NB4 (cell line): ENCODE results near the gene FMN1.

Experiments used
- DNase-seq: peaks from one replicate; pipeline ENCODE4 v3.0.0; 2010; ENCODE audit warnings: low read depth
- H3K4me3 ChIP-seq: one replicate; pipeline ENCODE4 v1.5.1; 2011; ENCODE audit warnings: mild to moderate bottlenecking, low read depth, low read length, moderate library complexity
- MYC ChIP-seq: IDR thresholded peaks from 2 replicates; pipeline ENCODE4 v1.6.1; 2011; ENCODE audit warnings: low read depth, low read length
- POLR2A ChIP-seq: IDR thresholded peaks from 2 replicates; pipeline ENCODE4 v1.6.1; 2011; ENCODE audit warnings: mild to moderate bottlenecking; ENCODE audit not compliant: insufficient read length; ENCODE audit errors: extremely low read depth
- TF ChIP-seq, protein P1 (sequence below): IDR thresholded peaks from one replicate; pipeline ENCODE4 v1.5.1; 2012; ENCODE audit warnings: low read depth, low read length
- TF ChIP-seq, protein P2 (sequence below): IDR thresholded peaks from 2 replicates; pipeline ENCODE4 v1.6.1; 2011; ENCODE audit warnings: low read depth, low read length

The FMN1 gene

DNA sequence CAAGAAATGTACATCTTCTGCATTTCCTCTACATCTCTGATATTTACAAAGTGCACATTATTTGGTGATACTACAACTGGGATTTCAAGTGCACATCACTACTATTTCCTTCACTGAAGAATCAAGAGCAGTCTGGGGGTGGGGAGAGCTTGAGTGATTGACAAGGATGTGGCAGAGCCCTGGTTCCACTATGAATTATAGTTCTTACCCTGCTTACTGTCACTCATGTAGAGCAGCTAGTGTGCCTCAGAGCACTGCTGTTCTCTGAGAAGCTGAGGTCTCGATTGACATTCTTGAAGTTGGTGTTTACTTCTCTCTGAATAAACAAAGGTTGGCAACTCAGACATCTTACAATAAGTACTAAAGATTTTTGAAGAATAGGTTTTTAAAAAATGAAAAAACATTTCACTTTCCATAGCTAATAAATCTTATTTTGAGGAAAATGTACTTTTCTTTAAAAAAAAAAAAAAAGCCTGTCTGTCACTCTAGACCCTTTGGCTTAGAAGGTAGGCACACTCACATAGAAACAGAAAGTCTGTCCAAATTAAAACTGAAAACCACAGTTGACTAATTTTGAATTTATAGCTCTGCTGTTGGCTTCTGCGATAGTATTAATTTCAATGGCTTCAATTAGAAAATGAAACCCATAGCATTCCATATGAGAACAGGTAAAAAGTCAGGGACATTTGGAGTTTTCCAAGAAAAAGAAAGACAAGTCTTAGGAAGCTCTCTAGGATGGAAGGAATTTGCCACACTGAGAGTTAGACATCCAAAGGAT is 471.2 kb downstream of the FMN1 start:
- no peak for DNase-seq
- no peak overlapping the region for H3K4me3 ChIP-seq
- no peak for TF ChIP-seq POLR2A
- TF ChIP-seq, protein P1, sequence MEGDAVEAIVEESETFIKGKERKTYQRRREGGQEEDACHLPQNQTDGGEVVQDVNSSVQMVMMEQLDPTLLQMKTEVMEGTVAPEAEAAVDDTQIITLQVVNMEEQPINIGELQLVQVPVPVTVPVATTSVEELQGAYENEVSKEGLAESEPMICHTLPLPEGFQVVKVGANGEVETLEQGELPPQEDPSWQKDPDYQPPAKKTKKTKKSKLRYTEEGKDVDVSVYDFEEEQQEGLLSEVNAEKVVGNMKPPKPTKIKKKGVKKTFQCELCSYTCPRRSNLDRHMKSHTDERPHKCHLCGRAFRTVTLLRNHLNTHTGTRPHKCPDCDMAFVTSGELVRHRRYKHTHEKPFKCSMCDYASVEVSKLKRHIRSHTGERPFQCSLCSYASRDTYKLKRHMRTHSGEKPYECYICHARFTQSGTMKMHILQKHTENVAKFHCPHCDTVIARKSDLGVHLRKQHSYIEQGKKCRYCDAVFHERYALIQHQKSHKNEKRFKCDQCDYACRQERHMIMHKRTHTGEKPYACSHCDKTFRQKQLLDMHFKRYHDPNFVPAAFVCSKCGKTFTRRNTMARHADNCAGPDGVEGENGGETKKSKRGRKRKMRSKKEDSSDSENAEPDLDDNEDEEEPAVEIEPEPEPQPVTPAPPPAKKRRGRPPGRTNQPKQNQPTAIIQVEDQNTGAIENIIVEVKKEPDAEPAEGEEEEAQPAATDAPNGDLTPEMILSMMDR: no peak
- TF ChIP-seq, protein P2, sequence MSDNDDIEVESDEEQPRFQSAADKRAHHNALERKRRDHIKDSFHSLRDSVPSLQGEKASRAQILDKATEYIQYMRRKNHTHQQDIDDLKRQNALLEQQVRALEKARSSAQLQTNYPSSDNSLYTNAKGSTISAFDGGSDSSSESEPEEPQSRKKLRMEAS: no peak

DNA sequence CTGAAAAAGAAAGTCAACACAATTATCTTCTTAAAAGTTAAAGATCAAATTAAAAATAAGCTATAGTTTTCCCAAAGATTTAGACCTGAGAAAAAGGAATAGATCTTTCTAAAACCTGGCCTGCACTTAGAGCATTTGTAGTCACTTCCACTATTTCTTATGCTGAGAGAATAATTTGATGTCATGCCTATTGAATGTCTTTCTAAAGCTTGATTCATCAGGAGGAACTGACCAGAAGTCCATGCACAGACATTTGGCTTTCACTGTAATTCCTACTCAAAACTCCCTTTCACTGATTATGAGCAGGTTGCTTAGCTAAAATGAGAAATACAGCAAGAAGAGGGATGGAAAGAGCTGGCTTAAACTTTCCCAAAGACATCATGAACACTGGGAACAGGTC is 472.4 kb downstream of the FMN1 start:
- H3K4me3 ChIP-seq: no peak overlapping the region
- no peak for TF ChIP-seq MYC
- TF ChIP-seq, protein P2: no peak
- TF ChIP-seq POLR2A: no peak
- TF ChIP-seq, protein P1: no peak
- no peak for DNase-seq

DNA sequence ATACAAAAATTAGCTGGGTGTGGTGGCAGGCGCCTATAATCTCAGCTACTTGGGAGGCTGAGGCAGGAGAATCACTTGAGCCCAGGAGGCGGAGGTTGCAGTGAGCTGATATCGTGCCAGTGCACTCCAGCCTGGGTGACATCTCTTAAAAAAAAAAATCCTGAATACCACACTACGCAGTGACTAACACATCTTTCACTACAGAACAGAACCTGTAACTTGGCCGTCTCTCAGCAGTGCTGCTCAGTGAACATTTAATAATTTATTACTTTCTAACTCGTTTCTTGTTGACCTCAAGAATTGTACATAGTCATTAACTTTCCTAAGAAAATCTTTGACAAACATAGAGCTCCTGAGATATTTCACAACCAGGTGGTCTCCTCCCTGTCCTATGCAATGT is 472.9 kb downstream of the FMN1 start:
- no peak overlapping the region for H3K4me3 ChIP-seq
- no peak for TF ChIP-seq POLR2A
- TF ChIP-seq, protein P2: no peak
- TF ChIP-seq MYC: no peak
- no peak for DNase-seq

DNA sequence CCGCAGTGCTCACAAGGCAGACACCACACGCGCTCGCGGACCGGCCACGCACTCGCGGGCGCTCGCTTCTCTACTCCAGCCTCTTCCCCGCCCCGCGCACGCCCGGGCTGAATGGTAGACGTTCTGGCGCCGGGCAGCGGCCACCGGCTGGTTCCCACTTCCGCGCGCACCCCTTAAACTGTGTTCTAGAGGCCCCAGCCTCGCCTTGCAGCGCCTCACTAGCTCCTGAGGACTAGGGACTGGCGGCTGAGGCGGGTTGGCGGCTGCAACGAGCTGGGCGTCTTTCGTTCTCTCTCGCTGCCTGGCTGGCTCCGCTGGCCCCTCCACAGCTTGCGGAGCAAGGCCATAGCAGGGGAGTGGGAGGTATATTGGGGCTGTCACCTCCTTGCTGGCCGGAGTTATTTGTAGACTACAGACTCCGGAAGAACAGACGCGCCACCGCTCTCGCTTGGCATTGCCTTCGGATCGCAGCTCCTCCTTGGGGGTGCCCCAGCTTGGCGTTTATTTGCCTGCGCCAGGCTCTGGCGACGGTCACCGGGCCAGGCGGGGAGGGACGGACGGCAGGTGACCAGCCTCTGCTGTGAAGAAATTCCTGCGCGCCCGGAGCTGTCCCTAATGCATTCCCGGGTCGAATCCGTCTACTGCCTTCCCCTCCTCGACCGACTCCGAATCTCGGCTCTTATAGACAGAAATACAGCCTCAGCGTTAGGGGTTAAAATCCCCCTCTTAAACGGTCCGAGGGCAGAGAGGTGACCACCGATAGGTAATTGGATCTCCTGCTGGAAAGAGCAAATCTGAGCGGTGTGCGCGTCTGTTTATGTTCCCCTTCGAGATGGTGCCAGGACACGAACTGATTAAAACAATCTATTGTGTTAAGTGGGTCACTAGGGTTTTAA is 475.4 kb downstream of the FMN1 start:
- DNase-seq: no peak
- H3K4me3 ChIP-seq: no peak overlapping the region
- TF ChIP-seq, protein P2: no peak
- TF ChIP-seq MYC: no peak

DNA sequence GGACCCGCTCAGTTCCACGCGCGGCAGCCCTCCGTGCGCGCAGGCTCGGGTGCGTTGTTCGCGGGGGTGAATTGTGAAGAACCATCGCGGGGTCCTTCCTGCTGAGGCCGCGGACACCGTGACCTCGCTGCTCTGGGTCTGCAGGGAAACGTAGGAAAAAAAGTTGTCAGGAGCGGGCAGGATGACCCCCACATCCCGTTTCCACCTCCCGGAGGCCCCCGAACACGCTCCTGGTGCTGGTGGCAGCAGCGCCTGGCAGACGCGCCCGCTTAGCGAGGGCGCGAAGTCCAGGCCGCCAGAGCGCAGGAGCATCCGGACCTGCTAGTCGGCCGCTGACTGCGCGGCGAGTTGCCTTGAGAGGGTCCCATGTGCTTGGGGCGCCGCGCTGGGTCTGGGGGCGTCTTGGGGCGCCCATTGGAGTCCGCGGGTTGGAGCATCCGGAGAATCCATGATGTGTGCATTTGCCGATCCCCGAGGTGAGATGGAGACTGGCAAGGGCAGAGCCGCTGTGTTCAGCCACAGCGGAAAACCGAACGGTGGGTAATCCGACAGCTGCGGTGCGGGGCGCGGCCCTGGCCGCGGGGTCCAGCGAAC is 476.2 kb downstream of the FMN1 start:
- no peak for DNase-seq

DNA sequence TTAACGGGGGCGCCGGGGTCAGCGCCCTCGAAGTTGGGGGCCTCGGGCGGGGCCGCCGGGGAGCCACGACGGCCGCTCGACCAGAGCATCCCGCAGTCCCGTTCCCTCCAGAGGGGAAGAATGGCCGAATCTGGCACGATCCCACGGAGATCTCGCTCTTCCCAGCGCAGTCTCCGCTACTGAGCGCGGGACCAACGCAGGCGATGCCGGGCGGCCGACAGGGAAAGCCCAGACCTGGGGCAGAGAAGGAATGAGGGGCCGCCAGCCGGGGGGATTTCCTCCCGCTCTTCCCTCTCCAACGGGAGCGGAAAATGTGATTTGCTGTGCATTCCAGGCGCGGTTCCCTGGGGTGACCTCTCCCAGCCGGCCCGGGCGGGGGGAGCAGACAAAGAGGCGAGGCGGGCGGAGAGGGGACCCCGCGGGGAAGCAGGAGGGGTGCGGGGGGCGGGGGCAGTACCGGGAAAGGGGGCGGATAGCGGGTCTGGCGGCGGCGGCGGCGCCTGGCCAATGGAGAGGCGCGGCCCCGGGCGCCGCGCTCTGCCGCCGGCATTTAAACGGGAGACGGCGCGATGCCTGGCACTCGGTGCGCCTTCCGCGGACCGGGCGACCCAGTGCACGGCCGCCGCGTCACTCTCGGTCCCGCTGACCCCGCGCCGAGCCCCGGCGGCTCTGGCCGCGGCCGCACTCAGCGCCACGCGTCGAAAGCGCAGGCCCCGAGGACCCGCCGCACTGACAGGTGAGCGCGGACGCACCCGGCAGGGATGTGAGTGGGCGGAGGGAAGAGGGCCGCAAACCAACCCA is 476.9 kb downstream of the FMN1 start, which contains the start of gene GREM1:
Gene GREM1, plus strand, starts transcription at position 579 of the 801 bp plus-strand sequence. CDS start 12,687 bp downstream, outside the sequence.
- no peak for DNase-seq
- TF ChIP-seq MYC: no peak
- TF ChIP-seq POLR2A: no peak
- TF ChIP-seq, protein P1: no peak
- TF ChIP-seq, protein P2: no peak
- H3K4me3 ChIP-seq: no peak within 1 kb of the TSS

More for the DNA sequence above, 476.2 kb downstream of the FMN1 start:
- H3K4me3 ChIP-seq: no peak overlapping the region
- TF ChIP-seq POLR2A: no peak
